SH-SY5Y (cell line): Measurements from ENCODE around the gene CEACAM21.

Experiments
- GATA2 ChIP-seq: IDR thresholded peaks from 2 replicates; pipeline ENCODE4 v1.6.1; 2011; ENCODE audit warnings: mild to moderate bottlenecking, low read depth, low read length
- GATA3 ChIP-seq: IDR thresholded peaks from 2 replicates; pipeline ENCODE4 v1.6.1; 2011; ENCODE audit warnings: low read depth, mild to moderate bottlenecking, low read length, moderate library complexity

- TF ChIP-seq GATA3 = no peak
- no peak for TF ChIP-seq GATA2
Observed at GRCh38 chr19:41610789-41611188, 34.8 kb downstream of the CEACAM21 start.
